Measurements from ENCODE around the gene KCNT1.

Gene KCNT1

DNA sequence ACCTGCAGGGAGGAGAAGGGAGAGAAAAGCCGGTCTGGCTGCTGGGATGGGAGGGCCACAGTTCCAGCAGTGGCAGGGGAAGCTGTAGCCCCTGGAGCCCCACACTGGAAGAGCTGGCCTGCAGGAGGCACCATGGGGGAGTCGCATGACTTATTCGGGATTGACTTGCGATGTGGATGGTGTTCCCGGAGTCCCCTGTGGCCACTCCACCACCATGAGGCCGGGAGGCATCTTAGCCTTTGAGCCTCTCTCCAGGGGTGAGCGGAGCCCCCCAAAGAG, 92.0 kb downstream of the KCNT1 start:
- in situ Hi-C loops (cut with MboI; ENCODE audit: low sequenced_read_pairs): no loop called here

DNA sequence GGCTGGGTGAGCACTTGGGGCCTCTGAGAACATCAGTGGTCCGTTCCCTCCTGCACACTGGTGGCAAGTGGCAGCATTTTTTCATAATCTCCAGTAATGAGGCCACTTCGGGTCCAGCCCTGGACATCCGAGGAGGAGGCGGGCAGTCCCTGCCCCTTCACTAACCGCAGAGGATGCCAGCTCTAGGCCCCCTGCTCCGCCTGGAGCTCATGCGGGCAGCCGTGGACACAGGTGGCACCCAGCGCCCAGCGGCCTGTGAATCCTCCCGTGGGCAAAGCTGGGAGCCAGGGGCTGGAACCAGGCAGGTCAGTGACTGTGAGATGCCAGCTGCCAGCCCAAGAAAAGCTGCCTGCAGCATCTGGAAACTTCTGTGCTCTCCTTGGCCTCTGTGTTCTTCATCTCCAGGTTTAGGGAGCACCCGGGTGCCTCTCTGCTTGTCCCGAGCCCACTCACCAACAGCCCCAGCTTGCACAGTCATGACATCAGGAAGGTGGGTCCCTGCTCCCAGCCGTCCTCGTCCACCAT, 92.4 kb downstream of the KCNT1 start:
- in situ Hi-C loops (cut with MboI; ENCODE audit: low sequenced_read_pairs): no loop called here

DNA sequence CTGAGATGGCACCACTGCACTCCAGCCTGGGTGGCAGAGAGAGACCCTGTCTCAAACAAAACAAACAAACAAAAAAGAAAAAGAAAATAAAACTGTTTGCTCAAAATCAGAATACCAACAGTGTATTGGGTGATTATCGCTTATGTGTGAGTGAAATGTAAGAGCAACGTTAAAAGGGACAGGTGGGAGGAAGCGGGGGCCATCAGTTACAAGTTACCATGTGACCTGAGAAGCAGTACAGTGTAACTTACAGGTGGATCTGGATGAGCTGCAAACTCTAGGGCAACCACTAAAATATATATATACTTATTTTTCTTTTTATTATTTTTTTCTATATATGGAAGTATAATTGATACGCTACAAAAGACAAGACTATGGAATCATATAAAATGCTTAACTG, 93.4 kb downstream of the KCNT1 start:
- in situ Hi-C loops (cut with MboI; ENCODE audit: low sequenced_read_pairs): no loop called here

DNA sequence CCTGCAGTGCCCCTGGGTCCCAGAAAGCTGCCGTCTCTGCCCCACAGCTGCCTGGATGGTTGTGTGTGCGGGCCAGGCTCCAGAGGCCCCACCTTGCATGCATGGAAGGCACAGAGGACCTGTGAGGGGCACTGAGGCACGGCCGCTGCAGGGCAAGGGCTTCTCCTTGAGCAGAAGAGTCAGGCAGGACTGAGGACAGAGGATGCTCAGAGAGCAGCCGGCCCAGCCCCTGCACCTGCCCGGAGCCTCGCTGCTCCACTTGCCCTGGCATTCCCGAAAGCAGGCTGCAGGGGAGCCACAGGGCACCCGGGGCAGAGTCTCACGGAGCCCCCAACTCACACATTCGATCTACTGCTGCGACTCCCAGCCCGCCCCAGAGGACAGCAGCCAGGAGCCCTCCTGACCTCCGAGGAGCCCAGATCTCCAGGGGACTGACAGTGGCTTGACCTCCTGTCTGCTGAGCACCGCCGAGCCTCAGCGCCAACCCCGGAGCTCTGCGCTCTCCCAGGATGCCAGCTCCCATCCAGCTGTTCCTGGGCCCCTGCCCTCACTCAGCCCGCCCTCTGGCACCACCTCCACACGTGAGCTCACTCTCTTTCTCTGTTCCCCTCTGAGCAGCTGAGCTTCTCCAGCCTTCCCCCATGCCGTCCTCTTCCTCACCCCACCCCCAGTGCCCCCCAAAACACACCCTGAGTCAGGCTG, 95.0 kb downstream of the KCNT1 start:
- in situ Hi-C loops (cut with MboI; ENCODE audit: low sequenced_read_pairs): no loop called here

DNA sequence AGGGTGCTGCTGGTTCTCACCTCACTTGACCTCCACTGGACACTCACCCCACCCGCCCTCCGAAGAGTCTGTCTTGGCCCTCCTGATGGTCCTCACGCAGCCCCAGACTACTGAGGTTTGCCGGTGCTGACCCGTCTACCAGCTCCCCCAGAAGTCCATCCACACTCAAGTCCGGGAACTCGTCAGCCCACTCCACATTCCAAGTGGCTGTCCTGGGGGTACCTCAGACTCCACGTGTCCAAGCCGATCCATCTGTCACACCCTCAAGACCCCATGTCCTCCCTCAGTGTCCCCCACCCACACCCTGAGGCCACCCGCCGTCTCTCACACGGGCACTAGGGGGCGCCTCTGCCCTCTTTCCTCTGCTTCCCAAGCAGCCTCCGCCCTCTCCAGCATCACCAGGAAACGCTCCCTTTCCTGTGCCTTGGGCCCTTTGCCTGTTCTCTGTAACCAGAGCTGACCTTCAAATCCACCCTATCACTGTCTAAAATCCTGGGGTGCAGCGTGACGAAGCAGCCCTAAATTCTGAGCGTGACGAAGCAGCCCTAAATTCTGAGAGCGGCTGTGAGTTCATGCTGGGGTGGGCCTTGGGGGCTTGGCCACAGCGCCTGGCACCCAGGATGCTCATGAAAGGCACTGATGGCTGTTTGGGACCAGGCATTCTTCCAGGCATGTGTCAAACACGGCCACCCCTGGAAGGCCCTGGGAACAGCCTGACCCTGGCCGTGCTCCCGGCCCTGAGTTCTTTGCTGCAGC, 95.7 kb downstream of the KCNT1 start:
- in situ Hi-C loops (cut with MboI; ENCODE audit: low sequenced_read_pairs): no loop called here

DNA sequence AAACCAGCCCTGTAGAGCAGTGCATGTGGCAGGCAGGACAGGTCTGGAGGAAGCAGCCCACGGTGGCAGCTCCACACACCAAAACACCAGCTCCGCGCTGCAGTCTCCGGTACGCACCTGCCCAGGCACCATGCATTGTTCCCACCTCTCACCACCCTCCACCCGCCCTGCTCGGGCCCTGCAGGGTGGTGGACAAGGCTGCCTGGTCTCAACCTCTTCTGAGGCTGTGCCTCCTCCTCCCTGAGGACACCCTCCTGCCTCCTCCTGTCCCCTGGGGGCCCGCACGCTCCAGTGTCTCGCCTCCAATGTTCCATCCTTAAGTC, 96.2 kb downstream of the KCNT1 start:
- in situ Hi-C loops (cut with MboI; ENCODE audit: low sequenced_read_pairs): no loop called here

DNA sequence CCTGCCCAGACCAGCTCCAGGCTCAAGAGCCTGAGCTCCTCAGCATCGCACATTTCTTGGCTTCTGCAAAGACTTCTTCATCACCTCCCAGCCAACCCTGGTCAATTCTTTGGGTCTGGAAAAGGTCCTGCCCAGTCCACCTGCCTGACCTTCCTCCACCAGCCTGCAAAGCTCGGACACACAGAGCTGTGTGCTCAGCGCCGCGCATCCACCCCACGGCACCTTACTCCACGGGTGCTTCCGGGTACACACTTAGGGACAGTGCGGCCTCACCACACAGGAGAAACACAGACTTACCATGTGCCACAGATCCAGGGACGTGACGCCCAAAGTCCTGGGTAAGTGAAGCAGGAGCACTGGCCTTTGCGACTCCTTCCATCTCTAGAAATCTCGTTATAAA, 97.3 kb downstream of the KCNT1 start:
- in situ Hi-C loops (cut with MboI; ENCODE audit: low sequenced_read_pairs): no loop called here

DNA sequence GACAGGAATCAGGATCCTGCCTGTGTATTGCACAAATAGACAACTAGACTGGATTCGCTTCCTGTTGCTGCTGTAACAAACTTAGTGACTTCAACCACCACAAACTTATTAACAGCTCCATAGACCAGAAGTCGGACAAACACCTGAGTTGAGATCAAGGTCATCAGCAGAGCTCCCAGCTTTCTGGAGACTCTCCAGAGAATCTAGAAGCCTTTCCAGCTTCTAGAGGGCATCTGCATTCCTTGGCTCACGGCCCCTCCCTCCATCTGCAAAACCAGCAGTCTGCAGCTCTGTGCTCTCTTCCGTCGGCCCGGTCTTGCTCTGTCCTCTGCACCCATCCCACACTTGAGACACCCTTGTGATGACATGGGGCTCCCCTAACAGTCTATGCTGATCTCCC, 99.1 kb downstream of the KCNT1 start:
- in situ Hi-C loops (cut with MboI; ENCODE audit: low sequenced_read_pairs): no loop called here

DNA sequence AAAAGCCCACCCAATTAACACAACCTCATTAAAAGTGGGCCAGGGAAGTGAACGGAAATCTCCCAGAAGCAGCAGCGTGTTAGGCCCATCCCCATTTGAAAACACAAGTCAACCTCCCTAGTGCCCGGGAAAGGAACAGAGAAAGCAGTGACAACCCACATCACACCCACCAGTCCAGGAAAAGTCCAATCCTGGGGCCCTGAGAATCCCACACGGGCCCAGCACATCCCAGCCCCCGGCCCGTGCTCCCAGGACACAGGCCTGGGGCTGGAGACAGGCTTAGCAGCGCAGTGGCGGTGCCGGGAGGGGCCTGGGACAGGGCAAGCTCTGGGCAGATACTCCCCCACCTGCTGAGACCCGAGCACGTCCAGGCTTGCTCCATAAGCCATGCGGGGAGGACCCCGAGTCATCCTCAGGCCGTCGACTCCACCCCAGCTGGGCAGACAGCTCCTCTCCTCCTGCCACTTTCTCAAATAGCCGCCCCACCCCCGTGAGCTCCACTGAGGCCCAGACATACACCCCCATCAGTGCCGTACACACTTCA, 101.0 kb downstream of the KCNT1 start:
- in situ Hi-C loops (cut with MboI; ENCODE audit: low sequenced_read_pairs): no loop called here

DNA sequence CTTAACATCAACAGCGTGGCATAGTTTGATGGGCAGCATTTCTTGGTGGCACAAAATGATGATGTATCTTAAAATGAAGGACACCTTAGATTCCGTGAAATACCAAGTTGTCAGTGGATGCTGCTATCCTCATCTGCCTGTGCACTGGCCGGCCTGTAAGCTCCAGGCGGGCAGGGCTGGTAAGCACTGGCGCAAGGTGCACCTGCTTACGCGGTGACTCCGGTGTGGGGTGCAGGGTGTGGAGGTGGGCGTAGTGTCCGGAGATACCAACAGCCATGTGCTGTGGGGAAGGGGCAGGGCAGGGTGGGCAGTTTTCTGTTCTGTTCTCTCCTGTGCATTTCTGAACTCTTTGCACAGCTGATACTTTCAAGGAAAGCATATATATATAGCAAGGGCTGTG, 101.5 kb downstream of the KCNT1 start:
- in situ Hi-C loops (cut with MboI; ENCODE audit: low sequenced_read_pairs): no loop called here

DNA sequence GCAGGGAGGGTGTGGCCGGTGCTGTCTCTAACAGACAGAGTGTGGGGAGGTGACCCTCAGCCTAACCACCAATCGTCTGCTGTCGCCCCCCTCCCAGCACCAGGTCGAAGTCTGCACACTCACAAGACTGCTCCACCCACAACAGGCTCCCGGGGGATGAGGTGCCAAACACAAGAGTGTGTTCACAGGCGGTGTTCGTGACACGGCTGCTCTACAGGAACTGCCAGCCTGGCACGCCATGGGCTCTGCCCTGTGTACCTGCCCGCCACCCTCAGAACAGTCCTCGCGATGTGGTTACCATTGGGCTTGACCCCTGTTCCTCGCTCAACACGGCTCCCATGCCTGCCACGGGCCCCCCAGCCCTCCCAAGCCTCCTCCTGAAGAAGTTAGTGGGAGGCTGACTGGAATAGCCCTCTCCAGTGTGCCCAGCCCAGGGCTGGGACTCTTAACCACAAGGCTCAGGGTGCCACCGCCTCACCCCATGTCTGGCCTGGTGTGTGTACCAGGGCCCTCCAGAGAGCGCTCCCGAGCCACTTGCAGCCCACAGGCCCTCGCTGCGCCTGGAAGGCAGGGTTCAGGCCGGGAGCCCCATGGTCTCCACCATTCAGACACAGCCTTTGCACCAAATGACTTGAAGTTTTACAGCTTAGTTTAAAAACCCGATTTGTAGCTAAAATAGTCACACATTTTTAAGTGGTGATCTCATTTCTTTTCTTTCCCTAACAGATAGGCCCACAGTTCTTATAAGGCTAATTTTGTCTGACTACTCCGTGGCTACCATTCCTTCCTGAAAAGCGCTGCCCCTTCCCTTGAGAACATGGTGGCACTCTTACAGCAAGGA, 102.8 kb downstream of the KCNT1 start:
- in situ Hi-C loops (cut with MboI; ENCODE audit: low sequenced_read_pairs): no loop called here

DNA sequence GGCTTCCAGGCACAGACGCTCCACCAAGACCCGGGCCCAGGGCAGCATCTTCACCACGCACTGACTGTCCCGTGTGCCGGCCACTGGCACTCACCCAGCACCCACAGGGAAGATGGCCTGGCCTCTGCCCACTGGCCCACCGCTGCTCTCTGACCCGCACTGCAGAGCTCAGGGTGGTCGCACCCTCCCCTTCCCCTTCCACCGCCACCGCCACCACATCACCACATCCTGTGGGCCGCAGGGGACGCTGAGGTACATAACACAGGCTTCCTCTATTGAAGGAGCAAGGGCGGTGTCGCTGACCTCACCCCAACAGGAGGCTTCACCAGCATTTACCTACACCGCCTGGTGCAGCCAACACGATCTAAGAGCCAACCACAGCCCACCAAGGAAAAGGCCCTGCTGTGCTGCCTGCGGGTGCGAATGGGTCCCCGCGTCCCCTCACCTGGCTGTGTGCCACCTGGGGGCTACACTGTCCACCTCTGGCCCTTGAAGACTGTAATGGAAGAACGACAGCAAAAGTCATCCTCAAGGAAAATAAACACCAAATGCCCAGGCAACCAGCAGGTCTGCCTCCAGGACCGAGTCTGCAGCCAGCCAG, 103.5 kb downstream of the KCNT1 start:
- in situ Hi-C loops (cut with MboI; ENCODE audit: low sequenced_read_pairs): no loop called here

DNA sequence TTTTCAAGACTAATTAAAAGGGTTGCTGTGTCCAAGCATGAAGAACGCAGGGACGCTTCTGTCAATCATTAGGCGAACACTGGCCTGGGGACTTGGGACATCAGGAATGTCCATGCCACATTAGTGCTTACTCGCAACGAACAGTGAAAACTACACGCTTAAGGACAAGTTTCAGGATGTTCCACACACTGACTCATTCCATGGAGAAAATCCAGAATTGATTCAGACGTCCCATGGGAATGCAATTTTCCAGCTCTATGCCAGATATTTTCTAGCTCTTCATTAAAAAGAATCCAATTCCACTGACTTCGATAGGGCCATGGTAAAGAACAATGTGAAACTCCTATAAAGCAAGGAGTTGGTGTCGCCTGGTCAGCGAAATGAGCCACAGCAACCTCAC, 107.2 kb downstream of the KCNT1 start:
- in situ Hi-C loops (cut with MboI; ENCODE audit: low sequenced_read_pairs): no loop called here

DNA sequence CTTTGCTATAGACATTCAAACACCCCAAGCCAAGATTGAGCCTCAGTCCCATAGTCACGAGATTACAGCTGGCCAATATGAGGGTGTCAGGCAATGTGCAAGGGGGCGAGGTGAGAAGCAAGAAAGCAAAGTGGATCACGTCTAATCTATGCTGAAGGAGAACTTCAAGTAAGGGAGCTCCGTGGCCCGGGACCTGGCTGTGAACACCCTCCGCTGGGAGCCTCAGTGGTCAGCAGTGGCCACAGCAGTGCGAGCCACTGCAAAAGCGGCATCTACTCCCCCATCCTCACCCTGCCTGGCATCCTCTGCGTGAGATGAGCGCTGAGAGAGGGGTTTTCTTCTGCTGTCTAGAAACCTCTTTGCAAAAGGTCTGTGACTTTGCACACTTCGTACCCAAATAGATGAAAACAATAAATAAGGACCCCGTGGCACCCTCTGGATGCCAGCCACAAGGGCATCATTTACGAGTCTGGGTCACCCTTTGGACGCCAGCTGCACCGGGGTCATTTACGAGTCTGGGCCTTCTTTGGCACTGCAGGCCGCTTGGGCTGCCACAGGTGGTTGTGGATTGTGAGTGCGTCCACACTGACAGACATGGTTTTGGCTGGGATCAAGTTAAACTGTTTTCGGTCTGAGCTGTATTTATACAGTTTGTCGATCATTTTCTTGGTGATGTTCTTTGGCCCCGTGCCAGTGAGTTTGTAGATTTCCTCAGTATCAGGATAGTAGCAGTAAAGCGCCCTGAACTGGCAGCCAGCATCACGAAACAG, 109.0 kb downstream of the KCNT1 start:
- in situ Hi-C loops (cut with MboI; ENCODE audit: low sequenced_read_pairs): no loop called here

DNA sequence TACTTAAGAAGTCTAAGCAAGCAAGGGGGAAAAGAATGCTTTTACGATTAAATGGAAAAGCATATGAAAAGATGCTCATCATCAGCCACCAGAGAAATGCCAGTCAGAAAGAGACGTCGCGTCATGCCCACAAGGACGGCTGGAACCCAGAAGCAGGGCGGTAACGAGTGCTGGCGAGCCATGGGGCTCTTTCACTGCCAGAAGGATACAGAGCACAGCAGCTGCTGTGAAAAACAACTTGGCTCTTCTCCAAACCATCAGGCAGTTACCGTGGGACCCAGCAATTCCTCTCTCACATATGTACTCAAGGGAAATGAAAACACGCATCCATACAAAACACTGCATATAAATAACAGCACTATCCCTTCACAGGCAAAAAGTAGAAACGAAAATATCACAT, 109.8 kb downstream of the KCNT1 start:
- in situ Hi-C loops (cut with MboI; ENCODE audit: low sequenced_read_pairs): no loop called here

DNA sequence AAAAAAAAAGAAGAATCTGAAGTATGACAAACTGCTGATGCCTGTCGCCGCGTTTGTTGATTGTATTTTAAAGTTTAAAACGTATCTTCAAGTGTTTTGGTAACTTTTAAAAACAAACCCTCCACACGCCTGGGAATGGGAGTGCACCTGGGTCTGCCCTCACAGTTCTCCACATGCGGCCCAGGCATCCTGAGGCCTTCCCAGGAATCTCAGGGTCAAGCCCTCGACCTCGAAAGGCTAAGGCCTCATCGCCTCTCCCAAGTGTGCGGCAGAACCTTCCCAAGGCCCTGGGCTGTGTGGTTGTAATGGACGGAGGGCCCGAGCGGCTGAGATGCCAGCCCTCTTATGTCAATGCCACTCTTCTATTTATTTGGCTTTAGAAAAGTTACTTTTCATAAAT, 111.0 kb downstream of the KCNT1 start:
- in situ Hi-C loops (cut with MboI; ENCODE audit: low sequenced_read_pairs): no loop called here

DNA sequence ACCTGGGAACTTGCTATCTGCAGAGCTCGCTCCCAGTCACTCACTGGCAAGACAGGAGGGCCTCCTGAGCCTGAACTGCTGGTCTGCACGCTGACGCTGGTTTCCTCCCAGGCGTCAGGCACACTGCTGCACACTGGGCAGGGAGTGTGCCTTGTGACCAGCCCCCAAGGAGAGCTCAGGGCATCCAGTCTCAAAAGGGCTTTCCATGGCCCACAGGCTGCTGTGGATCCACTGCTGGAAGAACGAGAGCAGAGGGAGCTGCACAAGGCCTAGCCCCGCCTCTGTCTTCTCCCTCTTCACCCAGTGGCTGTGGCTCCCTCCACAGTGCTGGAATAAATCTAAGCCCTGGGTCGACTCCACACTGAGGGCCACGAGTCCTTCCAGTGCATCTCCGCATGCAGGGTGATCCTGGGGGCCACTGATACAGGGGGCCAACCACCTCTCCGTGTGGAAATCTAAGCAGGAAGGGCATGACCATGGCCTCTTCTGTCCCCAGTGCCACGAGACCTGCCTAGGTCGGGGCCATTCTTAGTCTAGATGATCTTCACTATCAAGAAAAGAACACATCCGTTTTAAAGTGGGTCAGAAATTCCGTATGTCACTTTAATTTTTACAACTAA, 111.8 kb downstream of the KCNT1 start:
- in situ Hi-C loops (cut with MboI; ENCODE audit: low sequenced_read_pairs): no loop called here

DNA sequence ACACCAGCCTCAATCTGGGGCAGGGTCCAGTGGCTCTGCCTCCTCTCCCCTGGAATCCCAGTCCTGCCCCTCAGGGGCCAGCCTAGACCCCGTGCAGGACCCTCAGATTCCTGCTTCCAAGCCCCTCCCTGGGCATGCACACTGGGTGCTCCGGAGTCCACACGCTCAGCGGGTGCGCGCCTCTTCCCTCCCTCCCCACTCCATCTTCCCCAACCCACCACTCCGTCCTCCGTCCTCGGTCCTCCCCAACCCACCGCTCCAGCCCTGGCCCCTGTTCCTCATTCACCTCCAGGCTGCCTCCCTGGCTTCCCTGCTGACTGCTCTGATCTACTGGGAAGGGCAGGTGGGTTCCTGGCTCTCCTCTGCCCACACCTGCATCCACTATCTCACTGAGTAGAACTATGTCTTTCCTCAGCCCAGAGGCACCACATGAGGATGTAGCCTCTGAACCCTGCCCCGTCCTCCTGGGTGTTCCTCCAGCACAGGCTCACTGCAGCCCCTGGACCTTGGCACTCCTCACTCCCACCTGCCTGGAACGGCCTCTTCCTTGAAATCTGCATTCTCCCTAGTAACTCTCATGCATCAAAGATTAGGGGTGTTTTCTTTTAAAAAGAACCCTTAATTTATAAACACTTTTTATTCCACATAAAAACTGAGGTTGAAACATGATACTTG, 112.6 kb downstream of the KCNT1 start:
- in situ Hi-C loops (cut with MboI; ENCODE audit: low sequenced_read_pairs): no loop called here

DNA sequence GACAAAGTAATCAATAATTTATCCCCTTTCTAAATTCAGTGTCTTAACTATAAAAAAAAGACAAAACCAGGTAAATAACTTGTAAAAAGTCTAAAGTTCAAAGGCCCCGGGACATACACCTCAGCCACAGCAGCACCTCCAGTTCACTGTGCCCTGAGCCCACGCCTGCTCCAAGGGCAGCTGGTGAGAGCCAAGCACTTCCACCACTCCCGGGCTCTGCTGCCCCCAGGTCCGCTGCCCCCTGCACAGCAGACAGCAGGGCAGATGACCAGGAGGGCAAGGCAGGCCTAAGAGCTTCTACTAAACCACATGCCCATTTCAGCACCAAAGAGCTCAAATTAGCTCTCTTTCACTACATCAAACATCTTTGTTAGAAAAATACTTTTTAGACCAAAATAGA, 113.4 kb downstream of the KCNT1 start:
- in situ Hi-C loops (cut with MboI; ENCODE audit: low sequenced_read_pairs): no loop called here
